LNCAP (cell line): ENCODE data around the gene WASF3.

Experiments used
- TF ChIP-seq, protein P1 (sequence below): fragments of 450-650 bp; IDR thresholded peaks from 2 replicates; pipeline ENCODE4 v1.5.1; 2017; ENCODE audit warnings: mild to moderate bottlenecking

The WASF3 gene

DNA sequence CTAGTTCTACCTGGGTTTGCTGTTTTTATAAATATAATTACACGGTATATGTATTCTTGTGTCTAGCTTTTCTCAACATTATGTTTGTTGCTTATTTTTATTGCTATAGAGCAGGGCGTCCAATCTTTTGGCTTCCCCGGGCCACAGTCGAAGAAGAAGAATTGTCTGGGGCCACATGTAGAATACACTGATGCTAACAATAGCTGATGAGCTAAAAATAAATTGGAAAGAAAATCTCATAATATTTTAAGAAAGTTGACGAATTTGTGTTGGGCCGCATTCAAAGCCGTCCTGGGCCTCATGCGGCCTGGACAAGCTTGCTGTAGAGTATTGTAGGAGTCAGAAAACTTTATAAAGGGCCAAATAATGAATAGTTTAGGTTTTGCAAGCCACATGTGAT lies 169.2 kb downstream of the WASF3 start:
- TF ChIP-seq, protein P1, sequence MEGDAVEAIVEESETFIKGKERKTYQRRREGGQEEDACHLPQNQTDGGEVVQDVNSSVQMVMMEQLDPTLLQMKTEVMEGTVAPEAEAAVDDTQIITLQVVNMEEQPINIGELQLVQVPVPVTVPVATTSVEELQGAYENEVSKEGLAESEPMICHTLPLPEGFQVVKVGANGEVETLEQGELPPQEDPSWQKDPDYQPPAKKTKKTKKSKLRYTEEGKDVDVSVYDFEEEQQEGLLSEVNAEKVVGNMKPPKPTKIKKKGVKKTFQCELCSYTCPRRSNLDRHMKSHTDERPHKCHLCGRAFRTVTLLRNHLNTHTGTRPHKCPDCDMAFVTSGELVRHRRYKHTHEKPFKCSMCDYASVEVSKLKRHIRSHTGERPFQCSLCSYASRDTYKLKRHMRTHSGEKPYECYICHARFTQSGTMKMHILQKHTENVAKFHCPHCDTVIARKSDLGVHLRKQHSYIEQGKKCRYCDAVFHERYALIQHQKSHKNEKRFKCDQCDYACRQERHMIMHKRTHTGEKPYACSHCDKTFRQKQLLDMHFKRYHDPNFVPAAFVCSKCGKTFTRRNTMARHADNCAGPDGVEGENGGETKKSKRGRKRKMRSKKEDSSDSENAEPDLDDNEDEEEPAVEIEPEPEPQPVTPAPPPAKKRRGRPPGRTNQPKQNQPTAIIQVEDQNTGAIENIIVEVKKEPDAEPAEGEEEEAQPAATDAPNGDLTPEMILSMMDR = no peak

DNA sequence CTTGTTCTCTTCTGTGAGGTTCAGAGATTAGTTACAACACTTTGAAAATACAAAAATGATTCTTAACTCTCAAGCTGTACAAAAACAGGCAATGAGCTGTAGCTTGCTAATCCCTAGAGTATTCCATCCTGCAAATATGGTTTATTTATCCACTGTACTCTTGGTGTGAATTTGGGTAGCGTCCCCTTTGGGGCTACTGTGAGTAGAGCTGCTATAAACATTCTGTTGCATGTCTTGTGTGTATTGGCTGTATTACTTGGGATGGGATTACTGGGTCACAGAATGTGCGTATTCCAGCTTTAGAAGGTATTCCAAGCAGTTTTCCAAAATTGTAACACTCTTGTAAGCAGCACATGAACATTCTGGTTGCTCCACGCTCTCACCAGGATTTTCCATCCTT lies 169.6 kb downstream of the WASF3 start:
- TF ChIP-seq, protein P1 = no peak

DNA sequence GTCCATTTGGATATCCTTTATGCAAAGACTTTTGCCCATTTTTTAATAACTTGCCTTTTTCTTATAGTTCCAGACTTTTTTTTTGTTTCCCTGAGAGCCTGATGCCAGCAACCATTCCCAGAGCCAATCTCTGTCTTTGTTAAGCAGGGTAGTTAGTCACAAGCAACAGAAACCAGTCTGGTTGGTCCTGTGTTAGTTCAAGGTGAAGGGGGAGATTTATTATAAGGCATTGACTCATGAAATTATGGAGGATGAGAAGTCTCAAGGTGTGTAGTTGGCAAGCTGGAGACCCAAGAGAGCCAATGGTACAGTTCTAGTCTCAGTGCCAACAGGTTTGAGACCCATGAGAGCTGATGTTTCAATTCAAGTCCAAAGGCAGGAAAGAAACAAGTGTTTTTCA lies 170.2 kb downstream of the WASF3 start:
- TF ChIP-seq, protein P1 = no peak

DNA sequence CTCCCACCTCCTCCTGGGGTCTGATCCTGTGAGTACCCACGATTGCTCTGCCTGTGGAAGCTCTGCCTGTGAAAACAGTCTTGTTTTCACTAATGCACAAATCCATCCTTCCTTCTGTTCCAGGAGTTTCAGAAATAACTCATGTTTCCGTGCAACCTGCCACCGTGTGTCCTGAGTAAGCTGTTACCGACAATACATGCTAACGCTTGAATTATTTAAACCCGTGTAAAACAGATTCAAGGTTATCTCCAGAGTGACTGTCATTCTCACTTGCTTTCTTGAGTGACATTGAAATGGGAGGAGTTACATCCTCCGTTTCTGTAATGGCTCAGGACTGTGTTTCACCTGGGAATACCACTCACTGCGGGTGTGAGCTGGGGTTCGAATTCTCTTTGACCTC lies 178.2 kb downstream of the WASF3 start:
- TF ChIP-seq, protein P1 = no peak
